Measurements from ENCODE around the gene CDYL.
"Not testable (repeated sequence)": the region's sequence is repeated elsewhere in the genome, so short reads cannot be mapped to it uniquely, and the experiment has no call there.

The CDYL gene

GRCh38 chr6:4846387-4846786, 70.2 kb downstream of the CDYL start:
- DNase-seq (ENCODE audit: low read depth in 2 of 2): no peak

DNA sequence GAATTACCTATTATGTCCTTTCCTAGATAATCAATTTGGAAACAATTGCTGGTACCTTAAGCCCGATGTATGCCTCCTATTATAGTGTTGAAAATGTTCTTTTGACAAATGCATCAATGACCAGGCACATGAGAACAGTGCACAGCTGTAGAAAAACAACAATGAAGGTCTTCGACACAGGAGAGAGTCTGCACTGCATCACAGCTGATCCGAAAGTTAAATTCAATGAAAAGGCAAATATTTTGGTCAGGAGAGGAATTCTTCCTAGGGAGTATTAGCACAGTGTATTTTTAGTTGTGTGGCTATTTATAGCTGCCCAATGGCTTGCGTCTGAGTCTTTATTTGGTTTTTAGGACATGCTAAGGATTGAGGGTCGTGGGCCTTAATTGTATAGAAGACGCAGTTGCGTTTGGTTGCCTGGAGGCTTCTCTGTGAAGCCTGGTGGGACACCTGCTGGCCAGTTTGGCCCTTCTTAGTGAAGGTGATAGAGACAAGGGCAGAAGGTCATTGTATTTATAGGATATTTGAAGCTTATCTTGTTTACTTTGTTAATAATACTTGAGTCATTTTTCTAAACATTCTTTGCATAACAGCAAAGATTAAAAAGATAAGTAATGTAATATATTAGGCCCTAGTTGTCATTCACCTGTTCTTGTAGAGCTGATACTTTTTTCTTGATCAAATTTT, 72.3 kb downstream of the CDYL start:
- no peak for DNase-seq (ENCODE audit: low read depth in 2 of 2)

DNA sequence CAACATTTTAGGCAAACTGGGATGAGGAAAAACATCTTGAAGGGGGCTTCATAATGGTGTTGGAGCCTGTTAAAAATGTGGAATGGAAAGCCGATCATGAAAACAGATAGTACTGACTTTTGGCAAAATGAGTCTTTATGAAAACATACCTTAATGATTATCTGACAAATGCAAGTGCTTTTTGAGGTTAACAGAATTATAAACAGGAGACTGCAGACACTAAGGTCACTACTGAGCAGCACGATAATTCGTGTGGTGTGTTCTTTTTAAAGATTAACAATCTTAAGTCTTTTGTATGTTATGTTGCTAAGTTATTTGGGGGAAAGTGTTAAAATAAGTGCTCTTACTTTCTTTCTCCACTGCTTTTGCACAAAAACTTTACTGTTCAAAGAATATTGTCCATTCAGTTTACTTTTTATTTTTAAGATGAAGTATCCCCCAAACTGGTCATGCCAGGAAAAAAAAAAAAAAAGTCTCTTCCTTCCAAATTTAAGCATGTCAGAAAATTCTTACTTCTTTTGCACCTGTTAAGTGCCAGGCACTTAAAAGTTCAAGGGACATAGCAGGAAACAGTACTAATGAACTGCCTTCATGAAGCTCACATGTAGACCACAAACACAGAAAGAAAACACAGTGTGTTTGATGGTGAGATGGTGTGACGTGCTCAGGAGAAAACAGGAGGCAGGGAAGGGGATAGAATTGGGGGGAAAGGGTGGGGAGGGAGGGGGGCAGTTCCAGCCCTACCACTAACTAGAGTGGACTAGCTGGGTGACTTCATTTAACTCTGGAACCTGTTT, 73.2 kb downstream of the CDYL start:
- no peak for DNase-seq (ENCODE audit: low read depth in 2 of 2)

DNA sequence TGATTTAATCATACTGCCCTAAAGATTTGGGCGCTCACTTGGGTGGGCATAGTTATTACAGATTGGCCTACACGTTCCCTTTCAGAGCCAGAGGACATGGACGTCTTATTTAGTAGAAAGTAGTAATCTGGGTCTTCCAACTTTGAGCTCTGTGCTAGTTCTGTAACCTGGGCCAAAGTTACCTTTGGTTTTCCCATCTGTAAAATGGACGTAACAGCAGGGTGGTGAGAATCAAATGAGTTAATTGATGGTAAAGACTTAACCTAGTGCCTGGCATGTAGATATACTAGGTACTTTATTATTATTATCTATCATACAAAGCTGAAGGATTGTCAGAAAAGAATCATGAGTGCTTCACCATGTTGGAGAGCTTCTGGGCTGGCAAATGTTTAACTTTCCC, 74.8 kb downstream of the CDYL start:
- no peak for DNase-seq (ENCODE audit: low read depth in 2 of 2)

DNA sequence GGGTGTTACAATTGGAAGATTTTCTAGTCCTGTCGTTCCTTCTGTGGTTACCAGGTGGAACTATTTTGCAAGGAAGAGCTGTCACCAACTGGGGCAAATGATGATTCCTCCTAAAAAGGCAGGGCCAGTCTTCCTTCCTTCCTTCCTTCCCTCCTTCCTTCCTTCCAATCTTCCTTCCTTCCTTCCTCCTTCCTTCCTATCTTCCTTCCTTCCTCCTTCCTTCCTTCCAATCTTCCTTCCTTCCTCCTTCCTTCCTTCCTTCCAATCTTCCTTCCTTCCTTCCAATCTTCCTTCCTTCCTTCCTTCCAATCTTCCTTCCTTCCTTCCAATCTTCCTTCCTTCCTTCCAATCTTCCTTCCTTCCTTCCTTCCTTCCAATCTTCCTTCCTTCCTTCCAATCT, 76.0 kb downstream of the CDYL start:
- DNase-seq (ENCODE audit: low read depth in 2 of 2): not testable (repeated sequence)

DNA sequence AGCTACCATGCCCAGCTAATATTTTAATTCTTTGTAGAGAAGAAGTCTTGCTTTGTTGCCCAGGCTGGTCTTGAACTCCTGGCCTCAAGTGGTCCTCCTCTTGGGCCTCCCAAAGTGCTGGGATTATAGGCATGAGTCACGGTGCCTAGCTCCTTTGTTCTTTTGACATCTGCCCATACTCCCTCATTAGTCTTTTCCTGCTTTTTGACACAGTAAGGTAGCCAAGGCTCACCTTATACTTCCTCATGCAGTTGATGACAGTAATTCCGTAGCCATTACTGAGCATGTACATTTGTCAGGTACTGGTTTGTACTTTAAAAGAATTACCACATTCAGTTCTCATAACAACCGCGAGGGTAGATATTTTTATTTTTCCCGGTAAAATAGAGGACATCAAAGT, 76.7 kb downstream of the CDYL start:
- DNase-seq (ENCODE audit: low read depth in 2 of 2): no peak

GRCh38 chr6:4853349-4853748, 77.1 kb downstream of the CDYL start:
- DNase-seq (ENCODE audit: low read depth in 2 of 2): no peak

- no peak for DNase-seq (ENCODE audit: low read depth in 2 of 2)
Measured at GRCh38 chr6:4853782-4854511, 77.7 kb downstream of the CDYL start.

- DNase-seq (ENCODE audit: low read depth in 2 of 2): no peak
Measured at GRCh38 chr6:4856785-4857184, 80.6 kb downstream of the CDYL start.

DNA sequence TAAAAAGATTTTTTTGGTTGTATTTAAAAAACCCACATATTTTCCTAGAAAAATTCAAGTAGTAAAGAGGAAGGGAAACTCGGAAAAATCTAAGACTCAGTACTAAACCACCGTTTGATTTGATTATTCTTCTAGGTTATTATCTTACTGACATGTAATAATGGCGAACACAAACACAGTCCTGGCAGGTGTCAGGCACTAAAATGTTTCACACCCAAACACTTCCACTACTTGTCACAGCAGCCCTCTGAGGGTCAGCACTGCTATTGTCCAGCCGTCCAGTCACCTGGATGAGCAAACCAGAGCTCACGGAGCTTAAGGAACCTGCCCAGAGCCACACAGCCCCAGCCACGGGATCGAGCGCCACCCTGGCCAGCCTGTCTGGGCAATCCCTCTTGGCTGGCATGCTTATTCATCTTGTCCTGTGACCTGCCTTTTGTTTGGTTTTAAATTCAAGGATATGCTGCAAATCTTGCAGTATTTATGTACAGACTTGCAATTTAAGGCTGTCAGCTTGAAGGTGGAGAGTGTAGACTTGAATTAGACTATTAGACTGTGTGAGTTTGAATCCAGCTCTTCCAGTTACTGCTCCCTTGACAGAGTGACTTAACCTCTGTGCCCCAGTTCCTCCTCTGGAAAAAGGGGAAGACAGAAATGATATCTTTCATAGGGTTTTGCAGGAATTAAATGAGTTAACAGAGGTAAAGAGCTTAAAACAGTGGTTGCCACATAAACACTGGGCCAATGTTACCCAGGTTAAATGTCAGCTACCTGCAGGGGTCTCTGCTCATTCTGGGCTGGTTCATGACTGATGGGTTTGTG, 82.2 kb downstream of the CDYL start:
- no peak for DNase-seq (ENCODE audit: low read depth in 2 of 2)

- no peak for DNase-seq (ENCODE audit: low read depth in 2 of 2)
Measured at GRCh38 chr6:4860387-4860786, 84.2 kb downstream of the CDYL start.

GRCh38 chr6:4861564-4861963, 85.4 kb downstream of the CDYL start:
- DNase-seq (ENCODE audit: low read depth in 2 of 2): no peak

GRCh38 chr6:4864519-4864918, 88.3 kb downstream of the CDYL start:
- DNase-seq (ENCODE audit: low read depth in 2 of 2): no peak

DNA sequence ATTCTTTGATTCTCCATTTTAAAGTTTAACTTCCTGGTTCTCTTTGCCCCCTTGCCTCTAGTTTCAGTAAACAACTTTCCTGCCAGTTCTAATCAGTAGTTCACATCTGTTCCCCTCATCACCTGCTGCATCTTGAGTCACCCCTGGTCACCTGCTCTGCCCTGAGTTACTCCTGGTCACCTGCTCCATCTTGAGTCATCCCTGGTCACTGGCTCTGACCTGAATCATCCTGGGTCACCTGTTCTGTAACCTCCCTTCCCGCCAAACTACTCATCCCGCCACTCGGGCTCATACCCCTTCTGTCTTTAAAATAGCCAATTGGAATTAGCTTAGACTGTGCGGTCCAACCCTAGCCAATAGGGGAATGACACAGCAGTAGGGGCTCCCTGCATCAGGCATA, 88.8 kb downstream of the CDYL start:
- not testable (repeated sequence) for DNase-seq (ENCODE audit: low read depth in 2 of 2)

DNA sequence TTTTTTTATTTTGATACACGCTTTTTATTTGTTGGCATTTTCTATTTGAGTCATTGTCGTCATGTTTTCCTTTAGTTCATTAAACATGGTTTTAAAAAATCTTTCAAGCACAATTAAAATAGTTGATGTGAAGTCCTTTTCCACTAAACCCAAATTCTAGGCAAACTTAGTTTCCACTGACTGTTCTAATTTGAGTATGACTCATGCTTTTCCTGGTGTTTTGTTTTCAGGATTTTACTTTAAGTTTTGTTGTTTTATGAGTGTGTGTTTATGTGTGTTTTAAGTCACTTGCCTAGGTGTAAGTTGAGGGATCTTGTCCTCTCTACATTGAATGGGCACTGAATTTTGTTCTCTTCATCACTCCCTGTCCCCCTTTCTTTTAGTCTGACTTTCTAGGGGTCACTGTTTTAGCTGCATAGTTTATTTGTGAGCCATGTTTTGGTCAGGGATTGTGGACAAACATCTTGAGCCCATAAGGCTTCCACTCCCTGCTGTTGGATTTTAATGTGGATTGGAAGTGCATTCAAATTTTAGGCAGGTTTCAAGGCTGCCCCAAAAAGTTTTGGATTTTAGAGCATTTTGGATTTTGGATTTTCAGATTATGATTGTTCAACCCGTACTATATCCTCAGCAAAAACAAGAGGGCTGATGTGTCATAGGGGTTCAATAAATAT, 94.8 kb downstream of the CDYL start:
- DNase-seq (ENCODE audit: low read depth in 2 of 2): no peak

GRCh38 chr6:4871825-4872224, 95.6 kb downstream of the CDYL start:
- no peak for DNase-seq (ENCODE audit: low read depth in 2 of 2)

DNA sequence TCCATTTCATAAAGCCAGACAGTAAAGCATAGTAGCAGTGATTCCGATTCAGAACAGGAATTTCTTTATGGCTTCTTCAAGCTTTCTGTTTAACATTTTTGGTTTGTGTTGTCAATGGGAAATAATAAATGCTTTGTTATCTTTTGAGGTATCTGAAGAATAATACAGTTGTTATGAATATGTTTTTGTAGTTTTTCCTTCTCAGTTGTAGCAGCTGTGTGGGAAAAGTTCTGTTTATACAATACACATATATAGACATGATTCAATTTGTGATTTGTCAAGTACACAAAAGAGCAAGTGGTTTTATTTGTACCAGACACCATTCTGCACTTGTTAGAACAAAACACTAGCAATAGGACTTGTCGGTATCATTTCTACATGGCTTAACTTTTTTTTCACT, 96.6 kb downstream of the CDYL start:
- DNase-seq (ENCODE audit: low read depth in 2 of 2): no peak

DNA sequence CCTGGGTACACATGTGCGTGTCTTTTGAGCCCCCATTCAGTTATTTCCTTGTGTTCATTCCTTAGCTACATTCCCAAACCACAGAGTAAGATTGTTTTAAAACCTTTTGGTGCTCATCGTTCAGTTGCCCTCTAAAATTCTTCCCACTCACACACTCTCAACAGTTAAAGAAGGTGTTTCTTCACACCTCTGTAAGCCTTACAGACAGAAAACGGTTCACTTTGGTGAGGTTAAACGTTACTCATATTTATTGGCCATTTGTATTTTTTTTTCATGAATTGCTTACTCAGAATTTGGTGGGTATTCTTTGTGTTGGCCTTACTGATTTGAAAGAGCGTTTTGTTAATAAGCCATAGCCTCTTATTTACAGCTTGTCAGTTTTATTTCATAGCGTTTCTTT, 97.7 kb downstream of the CDYL start:
- DNase-seq (ENCODE audit: low read depth in 2 of 2): no peak

GRCh38 chr6:4879741-4880275, 103.6 kb downstream of the CDYL start:
- no peak for DNase-seq (ENCODE audit: low read depth in 2 of 2)

DNA sequence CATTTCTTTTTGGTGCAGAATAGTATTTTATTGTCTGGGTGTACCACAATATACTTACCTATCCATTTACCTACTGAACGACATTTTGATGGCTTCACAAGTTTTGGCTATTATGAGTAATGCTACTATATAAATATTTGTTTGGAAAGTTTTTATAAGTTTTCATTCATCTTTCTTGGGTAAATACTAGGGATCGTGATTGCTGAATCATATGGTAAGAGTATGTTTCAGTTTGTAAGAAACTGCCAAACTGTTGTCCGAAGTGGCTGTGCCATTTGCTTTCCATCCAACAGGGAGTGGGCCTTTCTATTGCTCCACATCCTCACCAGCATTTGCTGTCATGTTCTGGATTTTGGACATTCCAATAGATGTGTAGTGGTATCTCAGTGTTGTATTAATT, 104.2 kb downstream of the CDYL start:
- DNase-seq (ENCODE audit: low read depth in 2 of 2): no peak

DNA sequence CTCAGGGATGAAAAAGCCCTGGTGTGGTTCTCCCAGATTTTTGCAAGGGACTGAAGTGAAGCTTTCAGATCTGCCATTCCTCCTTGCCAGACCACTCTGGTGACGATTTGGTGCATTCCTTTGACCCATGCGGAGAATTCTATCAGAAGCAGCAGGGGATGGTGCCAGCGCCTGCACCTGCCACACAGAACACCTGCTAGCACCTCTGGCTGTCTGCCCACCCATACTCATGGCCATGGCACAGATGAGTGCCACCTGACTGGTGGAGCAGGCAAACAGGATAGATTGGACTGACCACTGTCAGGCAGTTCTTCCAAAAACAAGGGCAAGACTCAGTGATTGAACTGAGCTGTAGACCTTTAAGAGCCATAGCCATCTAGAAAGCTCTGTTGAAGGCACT, 107.1 kb downstream of the CDYL start:
- DNase-seq (ENCODE audit: low read depth in 2 of 2): no peak
